WTC11 (cell line): Measurements from ENCODE around the gene MYO18B. TPM values are rescaled to one million over a fixed set of nuclear protein-coding genes. Genes with fewer than 3 reads are reported as not detected.

Experiments
- ATAC-seq: fragments of 200-7000 bp; cut with Tn5 transposase; 2 replicates; pipeline ENCODE4 v1.10.0; 2021; ENCODE audit warnings: mild to moderate bottlenecking, moderate library complexity
- CTCF ChIA-PET: fragments of 300-600 bp; sonication (Branson Sonifier 250); formaldehyde crosslinking; loops from one replicate; lab custom pipeline; 2021; ENCODE audit warnings: antibody characterized with exemption; lab: Charles Lee
- POLR2A ChIA-PET: fragments of 350-600 bp; sonication (Branson Sonifier 250); formaldehyde crosslinking; loops from one replicate; lab custom pipeline; 2021; ENCODE audit warnings: antibody characterized with exemption; lab: Charles Lee
- DNase-seq: peaks from one replicate; pipeline ENCODE4 v3.0.0; 2021; ENCODE audit warnings: low spot score
- H3K27ac Mint-ChIP-seq: 2 replicates; pipeline ENCODE4 v1.8.0; 2021; ENCODE audit warnings: mixed read lengths
- H3K27me3 Mint-ChIP-seq: 2 replicates; pipeline ENCODE4 v1.8.0; 2021; ENCODE audit warnings: low read depth, mild to moderate bottlenecking, moderate library complexity, mixed read lengths
- H3K36me3 Mint-ChIP-seq: 2 replicates; pipeline ENCODE4 v1.8.0; 2021; ENCODE audit warnings: mixed read lengths
- H3K4me1 Mint-ChIP-seq: 2 replicates; pipeline ENCODE4 v1.8.0; 2022; ENCODE audit warnings: mixed read lengths
- H3K4me3 Mint-ChIP-seq: 2 replicates; pipeline ENCODE4 v1.8.0; 2021; ENCODE audit warnings: mild to moderate bottlenecking, moderate library complexity, mixed read lengths
- H3K9me3 Mint-ChIP-seq: 2 replicates; pipeline ENCODE4 v1.8.0; 2021; ENCODE audit warnings: mixed read lengths
- FOXJ3 ChIP-seq: sonication (generic); formaldehyde crosslinking; IDR thresholded peaks from 2 replicates; pipeline ENCODE4 v1.9.0; 2021; ENCODE audit warnings: missing genetic modification reagents, mild to moderate bottlenecking, borderline replicate concordance
- IRF2 ChIP-seq: sonication (generic); formaldehyde crosslinking; IDR thresholded peaks from 2 replicates; pipeline ENCODE4 v1.8.0; 2022; ENCODE audit warnings: low read depth, missing genetic modification reagents, borderline replicate concordance
- NFE2L1 ChIP-seq: sonication (generic); formaldehyde crosslinking; IDR thresholded peaks from 2 replicates; pipeline ENCODE4 v1.8.1; 2023; ENCODE audit warnings: missing genetic modification reagents
- NR2C2 ChIP-seq: sonication (generic); formaldehyde crosslinking; IDR thresholded peaks from 2 replicates; pipeline ENCODE4 v1.8.0; 2022; ENCODE audit warnings: mild to moderate bottlenecking, missing genetic modification reagents
- OVOL2 ChIP-seq: fragments of 250-450 bp; sonication (Bioruptor Pico); IDR thresholded peaks from 2 replicates; pipeline ENCODE4 v1.9.0; 2021; ENCODE audit warnings: mild to moderate bottlenecking, borderline replicate concordance
- TEAD1 ChIP-seq: sonication (generic); formaldehyde crosslinking; IDR thresholded peaks from 2 replicates; pipeline ENCODE4 v1.8.0; 2022; ENCODE audit warnings: mild to moderate bottlenecking, missing genetic modification reagents
- ZNF219 ChIP-seq: sonication (generic); formaldehyde crosslinking; IDR thresholded peaks from 2 replicates; pipeline ENCODE4 v1.8.0; 2023; ENCODE audit warnings: missing genetic modification reagents, mild to moderate bottlenecking, borderline replicate concordance
- total RNA-seq: library from RNA; stranded (reverse); gene quantifications from 3 replicates; pipeline ENCODE4 v1.2.3, GENCODE V29; 2021
- TF ChIP-seq, protein P1 (sequence below): fragments of 250-450 bp; sonication (Bioruptor Pico); conservative IDR thresholded peaks from 2 replicates; pipeline ENCODE4 v1.9.0; 2021; ENCODE audit warnings: mild to moderate bottlenecking
- TF ChIP-seq, protein P2 (sequence below): sonication (generic); formaldehyde crosslinking; IDR thresholded peaks from 2 replicates; pipeline ENCODE4 v1.8.1; 2023; ENCODE audit warnings: mild to moderate bottlenecking, missing genetic modification reagents, moderate library complexity
- TF ChIP-seq, protein P3 (sequence below): sonication (generic); formaldehyde crosslinking; IDR thresholded peaks from 2 replicates; pipeline ENCODE4 v1.8.1; 2022; ENCODE audit warnings: low read depth, mild to moderate bottlenecking, moderate library complexity, missing genetic modification reagents, borderline replicate concordance
- TF ChIP-seq, protein P4 (sequence below): sonication (generic); formaldehyde crosslinking; conservative IDR thresholded peaks from 2 replicates; pipeline ENCODE4 v1.8.1; 2022; ENCODE audit warnings: mild to moderate bottlenecking, missing genetic modification reagents
- TF ChIP-seq, protein P5 (sequence below): fragments of 250-450 bp; sonication (Bioruptor Pico); IDR thresholded peaks from 2 replicates; pipeline ENCODE4 v2.1.2; 2022; ENCODE audit warnings: mild to moderate bottlenecking, moderate library complexity
- TF ChIP-seq, protein P6 (sequence below): sonication (generic); formaldehyde crosslinking; IDR thresholded peaks from 2 replicates; pipeline ENCODE4 v1.8.0; 2023; ENCODE audit warnings: missing genetic modification reagents, mild to moderate bottlenecking, borderline replicate concordance

MYO18B gene
- total RNA-seq, 1 experiment from 2014 or later = 0.96 TPM

DNA sequence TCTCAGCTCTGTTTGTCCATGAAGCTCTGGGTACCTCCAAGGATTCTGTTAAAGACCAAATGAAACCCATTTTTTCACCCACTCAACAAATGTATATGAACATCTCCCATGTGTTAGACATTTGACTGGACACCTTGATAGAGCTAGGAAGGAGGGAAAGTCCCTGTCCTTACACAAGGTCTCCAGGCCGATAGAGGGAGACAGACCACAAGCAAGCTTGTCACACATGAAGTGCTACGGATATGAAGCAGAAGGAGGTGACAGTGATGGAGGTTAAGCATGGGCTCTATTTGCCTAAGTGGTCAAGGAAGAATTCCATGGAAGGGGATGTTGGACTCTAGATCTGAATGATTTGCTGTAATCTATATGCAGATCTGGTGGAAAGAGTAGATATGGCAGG lies 138.5 kb downstream of the MYO18B start:
- H3K27ac Mint-ChIP-seq = no peak overlapping the region
- H3K36me3 Mint-ChIP-seq = no peaks in the 10 kb centered on the region
- H3K4me1 Mint-ChIP-seq = peaks cover 12% of the 10 kb centered on the region
- no peaks in the 10 kb centered on the region for H3K27me3 Mint-ChIP-seq
- POLR2A ChIA-PET = no interaction called here
- H3K4me3 Mint-ChIP-seq = no peak overlapping the region
- ATAC-seq = no peak
- CTCF ChIA-PET = interaction anchor here (1.0 to 2.2 kb wide), 5 partner anchors 16 to 289 kb away, joined by 3 to 8 read pairs (median 3); partner anchors contain the start of gene SEZ6L
- no peaks in the 10 kb centered on the region for H3K9me3 Mint-ChIP-seq
- no peak for DNase-seq
- no peak for TF ChIP-seq NFE2L1
- TF ChIP-seq, protein P1, sequence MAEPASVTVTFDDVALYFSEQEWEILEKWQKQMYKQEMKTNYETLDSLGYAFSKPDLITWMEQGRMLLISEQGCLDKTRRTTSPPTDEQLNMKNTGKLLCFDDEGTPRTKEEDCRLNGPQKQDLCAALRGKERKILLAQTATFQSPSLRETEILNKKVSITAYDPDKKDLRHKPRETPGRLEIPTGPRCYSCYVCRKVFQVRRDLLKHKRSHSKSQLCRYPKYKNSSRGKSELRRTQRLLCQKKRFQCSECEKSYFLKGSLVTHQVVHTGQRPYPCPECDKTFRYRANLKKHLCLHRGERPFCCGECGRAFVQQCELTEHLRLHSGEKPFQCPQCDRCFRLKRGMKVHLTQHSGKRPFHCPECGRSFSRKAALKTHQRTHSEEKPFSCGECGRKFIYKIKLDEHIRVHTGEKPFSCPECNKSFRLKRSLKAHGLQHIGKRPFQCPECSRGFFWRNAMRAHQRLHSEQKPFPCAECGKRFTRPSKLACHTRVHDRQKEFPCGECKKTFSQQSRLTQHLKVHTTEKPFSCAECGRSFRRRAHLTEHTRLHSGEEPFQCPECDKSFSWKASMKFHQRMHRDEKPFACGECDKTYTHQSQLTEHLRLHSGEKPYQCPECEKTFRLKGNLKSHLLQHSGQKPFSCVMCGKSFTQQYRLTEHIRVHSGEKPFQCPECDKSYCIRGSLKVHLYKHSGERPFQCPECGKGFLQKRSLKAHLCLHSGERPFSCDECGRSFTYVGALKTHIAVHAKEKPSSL (CRISPR knock-in tag) = no peak
- no peak for TF ChIP-seq OVOL2 (CRISPR knock-in tag)
- no peak for TF ChIP-seq ZNF219 (CRISPR knock-in tag)
- TF ChIP-seq, protein P2, sequence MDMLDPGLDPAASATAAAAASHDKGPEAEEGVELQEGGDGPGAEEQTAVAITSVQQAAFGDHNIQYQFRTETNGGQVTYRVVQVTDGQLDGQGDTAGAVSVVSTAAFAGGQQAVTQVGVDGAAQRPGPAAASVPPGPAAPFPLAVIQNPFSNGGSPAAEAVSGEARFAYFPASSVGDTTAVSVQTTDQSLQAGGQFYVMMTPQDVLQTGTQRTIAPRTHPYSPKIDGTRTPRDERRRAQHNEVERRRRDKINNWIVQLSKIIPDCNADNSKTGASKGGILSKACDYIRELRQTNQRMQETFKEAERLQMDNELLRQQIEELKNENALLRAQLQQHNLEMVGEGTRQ (CRISPR knock-in tag) = no peak

DNA sequence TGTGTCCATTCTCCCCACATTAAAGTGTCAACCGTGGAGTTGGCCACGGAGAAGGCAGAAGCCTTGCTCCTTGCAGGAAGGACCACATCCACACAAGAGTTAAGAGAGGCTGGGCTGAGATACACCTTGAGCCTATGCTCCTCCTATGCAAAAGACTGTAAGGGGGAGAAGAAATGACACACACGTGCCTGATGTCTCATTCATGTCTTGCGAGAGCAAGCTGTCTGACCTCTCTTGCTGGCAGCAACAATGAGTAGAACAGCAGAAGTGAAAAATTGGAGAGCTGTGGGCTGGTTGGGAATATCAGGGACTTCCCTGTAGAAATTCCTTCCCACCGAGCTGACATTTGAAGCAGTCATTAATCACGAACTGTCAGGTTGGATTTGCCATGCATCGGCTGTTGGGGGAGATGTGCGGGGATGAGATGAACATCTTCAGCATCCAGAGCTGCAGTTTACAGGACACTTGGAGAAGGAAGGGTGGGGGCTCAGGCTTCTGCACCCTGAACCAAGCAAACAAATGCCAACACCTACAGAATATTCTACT lies 139.3 kb downstream of the MYO18B start:
- POLR2A ChIA-PET = no interaction called here
- DNase-seq = no peak
- Mint-ChIP-seq H3K9me3 (no peaks in the 10 kb centered on the region), H3K27ac (no peak overlapping the region), H3K4me3 (no peak overlapping the region), H3K27me3 (no peaks in the 10 kb centered on the region; the same call in 1 of the 2 replicates), H3K4me1 (peaks cover 12% of the 10 kb centered on the region), H3K36me3 (no peaks in the 10 kb centered on the region)
- no peak for ATAC-seq
- TF ChIP-seq, protein P3, sequence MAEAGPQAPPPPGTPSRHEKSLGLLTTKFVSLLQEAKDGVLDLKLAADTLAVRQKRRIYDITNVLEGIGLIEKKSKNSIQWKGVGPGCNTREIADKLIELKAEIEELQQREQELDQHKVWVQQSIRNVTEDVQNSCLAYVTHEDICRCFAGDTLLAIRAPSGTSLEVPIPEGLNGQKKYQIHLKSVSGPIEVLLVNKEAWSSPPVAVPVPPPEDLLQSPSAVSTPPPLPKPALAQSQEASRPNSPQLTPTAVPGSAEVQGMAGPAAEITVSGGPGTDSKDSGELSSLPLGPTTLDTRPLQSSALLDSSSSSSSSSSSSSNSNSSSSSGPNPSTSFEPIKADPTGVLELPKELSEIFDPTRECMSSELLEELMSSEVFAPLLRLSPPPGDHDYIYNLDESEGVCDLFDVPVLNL (CRISPR knock-in tag) = no peak
- TF ChIP-seq NR2C2 (CRISPR knock-in tag) = no peak
- TF ChIP-seq IRF2 = no peak
- no peak for TF ChIP-seq TEAD1
- TF ChIP-seq, protein P4, sequence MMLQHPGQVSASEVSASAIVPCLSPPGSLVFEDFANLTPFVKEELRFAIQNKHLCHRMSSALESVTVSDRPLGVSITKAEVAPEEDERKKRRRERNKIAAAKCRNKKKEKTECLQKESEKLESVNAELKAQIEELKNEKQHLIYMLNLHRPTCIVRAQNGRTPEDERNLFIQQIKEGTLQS (CRISPR knock-in tag) = no peak
- TF ChIP-seq, protein P5, sequence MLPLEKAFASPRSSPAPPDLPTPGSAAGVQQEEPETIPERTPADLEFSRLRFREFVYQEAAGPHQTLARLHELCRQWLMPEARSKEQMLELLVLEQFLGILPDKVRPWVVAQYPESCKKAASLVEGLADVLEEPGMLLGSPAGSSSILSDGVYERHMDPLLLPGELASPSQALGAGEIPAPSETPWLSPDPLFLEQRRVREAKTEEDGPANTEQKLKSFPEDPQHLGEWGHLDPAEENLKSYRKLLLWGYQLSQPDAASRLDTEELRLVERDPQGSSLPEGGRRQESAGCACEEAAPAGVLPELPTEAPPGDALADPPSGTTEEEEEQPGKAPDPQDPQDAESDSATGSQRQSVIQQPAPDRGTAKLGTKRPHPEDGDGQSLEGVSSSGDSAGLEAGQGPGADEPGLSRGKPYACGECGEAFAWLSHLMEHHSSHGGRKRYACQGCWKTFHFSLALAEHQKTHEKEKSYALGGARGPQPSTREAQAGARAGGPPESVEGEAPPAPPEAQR (CRISPR knock-in tag) = no peak
- TF ChIP-seq, protein P6, sequence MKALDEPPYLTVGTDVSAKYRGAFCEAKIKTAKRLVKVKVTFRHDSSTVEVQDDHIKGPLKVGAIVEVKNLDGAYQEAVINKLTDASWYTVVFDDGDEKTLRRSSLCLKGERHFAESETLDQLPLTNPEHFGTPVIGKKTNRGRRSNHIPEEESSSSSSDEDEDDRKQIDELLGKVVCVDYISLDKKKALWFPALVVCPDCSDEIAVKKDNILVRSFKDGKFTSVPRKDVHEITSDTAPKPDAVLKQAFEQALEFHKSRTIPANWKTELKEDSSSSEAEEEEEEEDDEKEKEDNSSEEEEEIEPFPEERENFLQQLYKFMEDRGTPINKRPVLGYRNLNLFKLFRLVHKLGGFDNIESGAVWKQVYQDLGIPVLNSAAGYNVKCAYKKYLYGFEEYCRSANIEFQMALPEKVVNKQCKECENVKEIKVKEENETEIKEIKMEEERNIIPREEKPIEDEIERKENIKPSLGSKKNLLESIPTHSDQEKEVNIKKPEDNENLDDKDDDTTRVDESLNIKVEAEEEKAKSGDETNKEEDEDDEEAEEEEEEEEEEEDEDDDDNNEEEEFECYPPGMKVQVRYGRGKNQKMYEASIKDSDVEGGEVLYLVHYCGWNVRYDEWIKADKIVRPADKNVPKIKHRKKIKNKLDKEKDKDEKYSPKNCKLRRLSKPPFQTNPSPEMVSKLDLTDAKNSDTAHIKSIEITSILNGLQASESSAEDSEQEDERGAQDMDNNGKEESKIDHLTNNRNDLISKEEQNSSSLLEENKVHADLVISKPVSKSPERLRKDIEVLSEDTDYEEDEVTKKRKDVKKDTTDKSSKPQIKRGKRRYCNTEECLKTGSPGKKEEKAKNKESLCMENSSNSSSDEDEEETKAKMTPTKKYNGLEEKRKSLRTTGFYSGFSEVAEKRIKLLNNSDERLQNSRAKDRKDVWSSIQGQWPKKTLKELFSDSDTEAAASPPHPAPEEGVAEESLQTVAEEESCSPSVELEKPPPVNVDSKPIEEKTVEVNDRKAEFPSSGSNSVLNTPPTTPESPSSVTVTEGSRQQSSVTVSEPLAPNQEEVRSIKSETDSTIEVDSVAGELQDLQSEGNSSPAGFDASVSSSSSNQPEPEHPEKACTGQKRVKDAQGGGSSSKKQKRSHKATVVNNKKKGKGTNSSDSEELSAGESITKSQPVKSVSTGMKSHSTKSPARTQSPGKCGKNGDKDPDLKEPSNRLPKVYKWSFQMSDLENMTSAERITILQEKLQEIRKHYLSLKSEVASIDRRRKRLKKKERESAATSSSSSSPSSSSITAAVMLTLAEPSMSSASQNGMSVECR (CRISPR knock-in tag) = no peak
- TF ChIP-seq FOXJ3 (CRISPR knock-in tag) = no peak
- CTCF ChIA-PET = interaction anchor here (1.1 to 2.2 kb wide), 2 partner anchors 22 to 36 kb away, joined by 3 to 8 read pairs; no protein-coding TSS in a partner anchor
